ENCODE results near the gene AASDH. TPM values are rescaled to one million over a fixed set of nuclear protein-coding genes. Genes with fewer than 3 reads are reported as not detected.

Gene AASDH
- total and polyA plus RNA-seq, 2 of the 4 experiments (the other 2 are of a cell fraction): 4.7 to 12.0 TPM

- ChIA-PET POLR2A (ENCODE audit: unreplicated experiment) (no interaction called here), CTCF (no interaction called here)
- Histone ChIP-seq H3K14ac (replicated peaks; ENCODE audit: low read depth, low read length) (no peak overlapping the region), H3K4me3 (ENCODE audit: insufficient read depth, low read depth, low read length) (no peak overlapping the region), H3K27ac (ENCODE audit: insufficient read depth, low read length) (no peak overlapping the region), H3K27me3 (ENCODE audit: control insufficient read depth, insufficient read depth, low read length) (no peaks in the 10 kb centered on the region), H4K91ac (ENCODE audit: insufficient read depth, low read depth, low read length) (no peak overlapping the region), H3K36me3 (ENCODE audit: control insufficient read depth, insufficient read depth, low read length) (peaks cover 2% of the 10 kb centered on the region; the same call in 1 of the 2 replicates), H4K8ac (ENCODE audit: low read depth in 2 of 2, low read length in 2 of 2) (no peak overlapping the region), H3K18ac (ENCODE audit: low read depth, low read length) (no peak overlapping the region), H3K79me1 (ENCODE audit: low read depth in 1 of 2, low read length in 2 of 2) (no peaks in the 10 kb centered on the region), H3K56ac (ENCODE audit: extremely low read depth, insufficient read depth, low read length) (no peak overlapping the region), H4K20me1 (ENCODE audit: insufficient read depth, low read length) (no peaks in the 10 kb centered on the region), H3K4me1 (ENCODE audit: control insufficient read depth, insufficient read depth, low read length) (no peaks in the 10 kb centered on the region), H2BK5ac (ENCODE audit: low read depth, low read length, poor library complexity, severe bottlenecking) (no peak overlapping the region), H2BK20ac (ENCODE audit: low read depth, low read length) (no peak overlapping the region), H2AK9ac (replicated peaks; ENCODE audit: low read depth, low read length, poor library complexity) (no peak overlapping the region), H3K23ac (ENCODE audit: low read depth, low read length) (no peak overlapping the region), H3K4me2 (ENCODE audit: low read depth, low read length) (no peak overlapping the region), H3K9me3 (ENCODE audit: control insufficient read depth, insufficient read depth, low read length) (no peaks in the 10 kb centered on the region), H3K9ac (ENCODE audit: low read depth, low read length) (no peak overlapping the region), H2BK15ac (ENCODE audit: low read depth, low read length) (no peak overlapping the region), H2AK5ac (ENCODE audit: low read depth, low read length) (no peak overlapping the region), H2AFZ (replicated peaks; ENCODE audit: low read length, poor library complexity) (no peak overlapping the region), H3K4ac (ENCODE audit: low read depth, low read length) (no peak overlapping the region), H2BK120ac (ENCODE audit: low read depth, low read length) (no peak overlapping the region), H3K9me1 (ENCODE audit: insufficient read depth, low read length) (no peaks in the 10 kb centered on the region; the same call in 1 of the 2 replicates), H4K5ac (ENCODE audit: low read depth, low read length) (no peak overlapping the region)
- TF ChIP-seq RAD21 (IDR thresholded peaks at IDR 0.05; ENCODE audit: low read length): no peak
- no peak for TF ChIP-seq ELK1 (IDR thresholded peaks at IDR 0.05; ENCODE audit: borderline replicate concordance, low read depth, low read length)
- no peak for TF ChIP-seq SMC3 (IDR thresholded peaks at IDR 0.05; ENCODE audit: low read depth, low read length)
- TF ChIP-seq USF2 (IDR thresholded peaks at IDR 0.05; ENCODE audit: low read depth, low read length): no peak
- TF ChIP-seq MAFK (IDR thresholded peaks at IDR 0.05; ENCODE audit: low read depth, low read length): no peak
- TF ChIP-seq POLR2A (IDR thresholded peaks at IDR 0.05; ENCODE audit: low read depth, low read length): no peak
- intact Hi-C loops (cut with micrococcal nuclease) (loop anchor here (5.0 kb wide), 1 partner anchor 48 kb away; no protein-coding TSS in a partner anchor), dilution Hi-C loops (cut with HindIII; ENCODE audit: low sequenced_read_pairs, unreplicated experiment) (no loop called here), in situ Hi-C loops (cut with MboI; ENCODE audit: low sequenced_read_pairs) (no loop called here)
- no CpG with 5 or more reads among the region's 1 CpG for WGBS, 2 experiments (ENCODE audit: extremely low coverage in 2 of 2, insufficient read length in 1 of 2)
- ATAC-seq (ENCODE audit: low read depth) (no peak), DNase-seq (no peak)
- BruUV-seq (replicated peaks): no TSS peak
Measured at GRCh38 chr4:56374956-56375355, 12.3 kb downstream of the AASDH start.

Data from IMR-90 (cell line).